22Rv1 (cell line): ENCODE results near the gene PLD1.

Experiments used
- H3K27ac ChIP-seq: fragments of 450-650 bp; 2 replicates; pipeline ENCODE4 v1.5.1; 2017
- CTCF ChIP-seq: fragments of 450-650 bp; IDR thresholded peaks from 2 replicates; pipeline ENCODE4 v1.5.1; 2017; ENCODE audit warnings: mild to moderate bottlenecking
- ZFX ChIP-seq: fragments of 450-650 bp; IDR thresholded peaks from 2 replicates; pipeline ENCODE4 v1.6.1; 2017; ENCODE audit warnings: antibody characterized with exemption, borderline replicate concordance

The PLD1 gene

GRCh38 chr3:171654809-171655208 lies 155.5 kb downstream of the PLD1 start:
- no peak overlapping the region for H3K27ac ChIP-seq
- TF ChIP-seq CTCF = no peak
- no peak for TF ChIP-seq ZFX

DNA sequence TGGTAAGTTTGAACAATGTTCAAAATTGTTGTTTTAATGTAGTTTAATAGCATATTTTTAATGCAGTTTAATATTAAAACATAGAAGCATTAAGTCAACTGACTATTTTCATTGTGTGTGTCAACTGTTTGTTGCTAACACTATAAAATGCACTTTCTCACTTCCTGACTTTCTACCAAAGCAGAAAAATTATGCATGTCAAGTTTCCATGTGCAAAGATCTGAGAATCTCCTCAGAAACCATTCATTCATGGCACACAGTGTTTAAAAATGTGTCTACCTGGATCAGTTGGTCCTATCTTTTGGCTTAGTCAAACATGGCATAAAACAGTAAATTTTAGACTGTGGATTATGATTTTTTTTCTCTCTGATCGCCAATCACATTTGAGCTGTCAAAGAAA lies 156.0 kb downstream of the PLD1 start:
- TF ChIP-seq CTCF = no peak
- TF ChIP-seq ZFX = no peak
- no peak overlapping the region for H3K27ac ChIP-seq

- TF ChIP-seq ZFX (no peak), CTCF (no peak)
- H3K27ac ChIP-seq = no peak overlapping the region
These were observed 156.6 kb downstream of the PLD1 start for GRCh38 chr3:171653701-171654100.

DNA sequence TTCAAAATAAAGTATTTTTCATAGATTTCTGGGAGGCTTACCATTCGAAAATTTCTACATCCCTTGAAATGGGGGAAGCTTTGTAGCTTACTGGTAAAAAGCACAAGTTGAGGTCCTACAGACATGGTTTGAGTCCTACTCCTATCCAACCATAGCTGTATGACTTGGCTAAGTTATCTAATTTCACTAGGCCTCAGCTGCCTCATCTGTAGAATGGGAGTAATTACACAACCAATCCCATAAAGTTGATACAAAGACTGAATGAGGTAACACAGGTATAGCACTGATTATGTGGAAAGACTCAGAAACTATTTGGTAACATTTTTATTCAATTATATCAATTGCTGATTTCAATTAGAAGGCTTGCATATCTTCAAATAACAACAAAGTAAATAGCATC lies 157.4 kb downstream of the PLD1 start:
- no peak for TF ChIP-seq CTCF
- TF ChIP-seq ZFX = no peak
- H3K27ac ChIP-seq = no peak overlapping the region

- H3K27ac ChIP-seq = no peak overlapping the region
- TF ChIP-seq ZFX = no peak
- no peak for TF ChIP-seq CTCF
These were observed 160.2 kb downstream of the PLD1 start for GRCh38 chr3:171649911-171650592.

DNA sequence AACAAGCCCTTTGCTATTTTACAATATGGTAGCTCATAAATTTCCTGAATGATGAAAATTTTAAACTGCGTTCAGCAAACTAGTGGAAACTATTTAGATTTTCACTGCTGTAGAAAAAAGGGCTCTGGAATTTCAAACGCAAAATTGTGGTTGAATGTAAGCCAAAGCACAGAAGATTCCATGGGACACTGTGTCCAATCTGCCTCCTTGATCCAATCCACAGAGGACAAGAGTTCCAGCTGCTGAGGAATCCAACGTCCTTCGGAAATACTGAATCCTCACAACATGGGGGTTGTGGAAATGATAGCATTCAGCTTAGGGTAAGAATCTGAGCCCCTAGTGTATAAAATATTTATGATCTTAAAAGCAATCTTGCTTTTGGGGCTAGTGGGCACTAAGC lies 161.0 kb downstream of the PLD1 start:
- no peak overlapping the region for H3K27ac ChIP-seq
- no peak for TF ChIP-seq ZFX
- TF ChIP-seq CTCF = no peak

DNA sequence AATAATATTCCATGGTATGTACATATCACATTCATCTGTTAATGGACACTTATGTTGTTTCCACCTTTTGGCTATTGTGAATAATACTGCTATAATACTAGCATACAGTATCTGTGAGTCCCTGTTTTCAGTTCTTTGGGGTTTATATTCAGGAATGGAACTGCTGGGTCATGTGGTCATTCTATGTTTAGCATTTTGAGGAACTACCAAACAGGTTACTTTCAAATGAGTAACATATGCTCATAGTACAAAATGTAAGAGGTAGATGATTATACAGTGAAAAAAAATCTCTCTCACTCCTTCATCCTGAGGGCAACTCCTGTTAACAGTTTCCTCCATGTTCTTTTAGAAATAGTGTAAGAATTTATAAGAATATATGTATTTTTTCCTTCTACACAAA lies 162.2 kb downstream of the PLD1 start:
- TF ChIP-seq CTCF = no peak
- TF ChIP-seq ZFX = no peak
- no peak overlapping the region for H3K27ac ChIP-seq
